Measurements from ENCODE around the gene FLACC1.
"Not testable (repeated sequence)": the region's sequence is repeated elsewhere in the genome, so short reads cannot be mapped to it uniquely, and the experiment has no call there.

The FLACC1 gene

GRCh38 chr2:201244829-201245228 is 112.3 kb downstream of the FLACC1 start:
- Histone ChIP-seq H4K20me1 (no peaks in the 10 kb centered on the region), H3K4me1 (peaks cover 41% of the 10 kb centered on the region), H3K4me2 (peak overlapping the region; percentile 53), H3K27ac (peak overlapping the region; percentile 40; the same call in 1 of the 2 replicates), H3K27me3 (no peaks in the 10 kb centered on the region), H3K9me3 (peaks cover 28% of the 10 kb centered on the region), H3K4me3 (no peak overlapping the region), H3K36me3 (peaks cover 44% of the 10 kb centered on the region), H3K9ac (no peak overlapping the region)
- no peak for TF ChIP-seq Cebpa-rat (IDR thresholded peaks at IDR 0.05)

GRCh38 chr2:201242571-201243277 is 114.4 kb downstream of the FLACC1 start:
- no peaks in the 10 kb centered on the region for H4K20me1 ChIP-seq
- no peak overlapping the region for H3K4me3 ChIP-seq
- no peaks in the 10 kb centered on the region for H3K27me3 ChIP-seq
- H3K4me1 ChIP-seq, result peaks cover 46% of the 10 kb centered on the region
- H3K9ac ChIP-seq, result no peak overlapping the region
- TF ChIP-seq Cebpa-rat (IDR thresholded peaks at IDR 0.05), result no peak
- no peak overlapping the region for H3K27ac ChIP-seq
- peak overlapping the region; percentile 56 for H3K4me2 ChIP-seq
- H3K36me3 ChIP-seq, result peaks cover 53% of the 10 kb centered on the region
- H3K9me3 ChIP-seq, result peaks cover 31% of the 10 kb centered on the region

DNA sequence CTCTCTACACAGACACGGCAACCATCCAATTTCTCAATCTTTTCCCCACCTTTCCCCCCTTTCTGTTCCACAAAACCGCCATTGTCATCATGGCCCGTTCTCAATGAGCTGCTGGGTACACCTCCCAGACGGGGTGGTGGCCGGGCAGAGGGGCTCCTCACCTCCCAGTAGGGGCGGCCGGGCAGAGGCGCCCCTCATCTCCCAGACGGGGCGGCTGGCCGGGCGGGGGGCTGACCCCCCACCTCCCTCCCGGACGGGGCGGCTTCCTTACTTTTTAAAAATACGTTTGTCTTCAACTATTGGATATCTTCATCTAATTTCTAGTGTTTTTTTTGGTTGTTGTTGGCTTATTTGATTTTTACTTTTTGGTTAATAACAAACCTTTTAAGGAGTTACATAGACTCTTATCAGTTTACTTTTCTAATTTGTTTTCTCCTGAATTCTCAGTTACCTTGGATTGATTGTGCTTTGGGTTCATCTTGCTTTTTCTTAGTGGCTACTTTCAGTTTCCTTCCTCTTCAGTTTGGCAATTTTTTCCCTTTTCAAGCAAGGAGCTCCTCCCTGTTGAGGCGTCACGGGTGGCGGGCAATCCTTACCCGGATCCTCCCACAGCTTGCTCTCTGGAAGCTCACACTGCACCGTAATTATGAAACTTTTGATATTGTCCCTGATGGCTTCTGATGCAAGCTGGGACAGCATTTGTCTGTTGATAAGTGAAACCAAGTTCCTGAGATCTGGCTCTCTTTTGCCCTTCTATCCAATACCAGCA is 117.8 kb downstream of the FLACC1 start:
- H3K27me3 ChIP-seq, H3K9ac ChIP-seq, H3K4me2 ChIP-seq, H3K27ac ChIP-seq, H3K4me3 ChIP-seq, H4K20me1 ChIP-seq: not testable (repeated sequence)
- Histone ChIP-seq H3K9me3 (peaks cover 31% of the 10 kb centered on the region), H3K4me1 (peaks cover 52% of the 10 kb centered on the region), H3K36me3 (peaks cover 44% of the 10 kb centered on the region)
